ENCODE results near the gene CYBA.

The CYBA gene

DNA sequence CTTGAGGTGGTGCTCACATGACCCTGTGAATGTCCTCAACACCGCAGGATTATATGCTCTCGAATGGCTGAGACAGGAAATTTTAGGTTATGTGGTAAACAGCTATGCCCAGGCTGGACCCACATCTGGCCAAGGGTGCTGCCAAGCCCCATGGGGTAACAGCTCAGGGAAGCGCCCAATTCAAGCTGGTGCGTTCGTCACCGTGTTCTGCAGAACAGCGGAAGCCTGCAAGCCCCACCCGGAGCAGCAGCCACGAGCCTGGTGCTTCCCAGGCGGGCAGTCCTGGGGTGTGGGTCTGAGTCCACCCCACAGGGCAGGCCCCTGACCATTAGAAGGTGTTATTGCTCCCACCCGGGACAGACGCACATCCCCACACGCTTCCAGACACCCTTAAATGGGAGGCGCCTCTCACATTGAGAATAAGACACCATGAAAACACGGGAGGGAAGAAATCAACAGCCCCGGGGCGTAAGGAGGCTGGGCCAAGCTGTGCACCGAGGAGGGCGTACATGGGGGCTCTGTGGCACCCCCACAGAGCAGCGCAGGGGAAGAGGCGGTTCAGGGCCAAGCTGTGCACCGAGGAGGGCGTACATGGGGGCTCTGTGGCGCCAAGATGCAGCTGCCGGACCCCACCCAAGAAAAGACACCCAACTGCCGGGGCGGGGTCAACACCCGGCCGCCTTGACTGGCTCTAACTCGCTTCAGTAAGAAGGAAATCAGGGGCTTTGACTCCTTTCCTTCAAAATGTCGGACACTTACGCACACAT lies 2.9 kb upstream of the CYBA start:
- TF ChIP-seq, protein P1, sequence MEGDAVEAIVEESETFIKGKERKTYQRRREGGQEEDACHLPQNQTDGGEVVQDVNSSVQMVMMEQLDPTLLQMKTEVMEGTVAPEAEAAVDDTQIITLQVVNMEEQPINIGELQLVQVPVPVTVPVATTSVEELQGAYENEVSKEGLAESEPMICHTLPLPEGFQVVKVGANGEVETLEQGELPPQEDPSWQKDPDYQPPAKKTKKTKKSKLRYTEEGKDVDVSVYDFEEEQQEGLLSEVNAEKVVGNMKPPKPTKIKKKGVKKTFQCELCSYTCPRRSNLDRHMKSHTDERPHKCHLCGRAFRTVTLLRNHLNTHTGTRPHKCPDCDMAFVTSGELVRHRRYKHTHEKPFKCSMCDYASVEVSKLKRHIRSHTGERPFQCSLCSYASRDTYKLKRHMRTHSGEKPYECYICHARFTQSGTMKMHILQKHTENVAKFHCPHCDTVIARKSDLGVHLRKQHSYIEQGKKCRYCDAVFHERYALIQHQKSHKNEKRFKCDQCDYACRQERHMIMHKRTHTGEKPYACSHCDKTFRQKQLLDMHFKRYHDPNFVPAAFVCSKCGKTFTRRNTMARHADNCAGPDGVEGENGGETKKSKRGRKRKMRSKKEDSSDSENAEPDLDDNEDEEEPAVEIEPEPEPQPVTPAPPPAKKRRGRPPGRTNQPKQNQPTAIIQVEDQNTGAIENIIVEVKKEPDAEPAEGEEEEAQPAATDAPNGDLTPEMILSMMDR (IDR thresholded peaks at IDR 0.05; ENCODE audit: extremely low read depth, missing control alignments) = no peak

DNA sequence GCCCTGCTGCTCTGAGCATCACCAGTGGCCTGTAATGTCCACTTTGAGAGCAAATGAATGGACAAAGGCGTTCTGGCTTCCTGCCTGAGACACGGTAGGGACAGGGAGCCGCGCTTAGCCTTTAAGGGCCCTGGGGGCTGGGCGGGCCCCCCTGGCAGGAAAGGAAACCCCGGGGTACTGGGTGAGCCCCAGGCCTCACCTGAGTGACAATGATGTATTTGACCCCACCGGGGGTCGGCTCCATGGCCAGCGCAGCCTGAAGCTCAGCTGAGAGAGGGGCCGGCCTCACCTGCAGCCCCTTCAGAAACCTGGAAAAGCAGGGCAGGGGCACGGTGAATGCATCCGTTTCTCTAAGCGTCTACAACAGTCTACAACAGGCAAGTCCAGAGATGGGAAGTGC lies 2.2 kb upstream of the CYBA start:
- TF ChIP-seq, protein P1 (IDR thresholded peaks at IDR 0.05; ENCODE audit: extremely low read depth, missing control alignments) = no peak
- no peak for DNase-seq (ENCODE audit: low spot score)

More for the DNA sequence above, 2.9 kb upstream of the CYBA start:
- DNase-seq (ENCODE audit: low spot score) = no peak

DNA sequence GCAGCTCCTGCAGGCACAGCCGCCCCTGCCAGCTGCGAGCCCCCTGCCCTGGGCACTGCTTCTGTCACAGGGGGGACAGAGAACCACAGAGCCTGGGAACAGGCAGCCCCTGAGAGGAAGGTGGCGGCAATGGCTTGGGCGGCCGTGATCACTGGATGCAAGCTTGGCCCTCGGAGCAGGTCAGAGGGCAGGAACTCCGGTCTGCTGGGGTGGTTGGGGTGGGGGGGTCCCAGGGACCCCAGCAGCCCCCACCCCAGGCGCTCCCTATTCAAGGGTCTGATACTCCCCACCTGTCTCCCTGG lies 1.9 kb upstream of the CYBA start:
- DNase-seq (ENCODE audit: low spot score) = no peak
- TF ChIP-seq, protein P1 (IDR thresholded peaks at IDR 0.05; ENCODE audit: extremely low read depth, missing control alignments) = no peak

DNA sequence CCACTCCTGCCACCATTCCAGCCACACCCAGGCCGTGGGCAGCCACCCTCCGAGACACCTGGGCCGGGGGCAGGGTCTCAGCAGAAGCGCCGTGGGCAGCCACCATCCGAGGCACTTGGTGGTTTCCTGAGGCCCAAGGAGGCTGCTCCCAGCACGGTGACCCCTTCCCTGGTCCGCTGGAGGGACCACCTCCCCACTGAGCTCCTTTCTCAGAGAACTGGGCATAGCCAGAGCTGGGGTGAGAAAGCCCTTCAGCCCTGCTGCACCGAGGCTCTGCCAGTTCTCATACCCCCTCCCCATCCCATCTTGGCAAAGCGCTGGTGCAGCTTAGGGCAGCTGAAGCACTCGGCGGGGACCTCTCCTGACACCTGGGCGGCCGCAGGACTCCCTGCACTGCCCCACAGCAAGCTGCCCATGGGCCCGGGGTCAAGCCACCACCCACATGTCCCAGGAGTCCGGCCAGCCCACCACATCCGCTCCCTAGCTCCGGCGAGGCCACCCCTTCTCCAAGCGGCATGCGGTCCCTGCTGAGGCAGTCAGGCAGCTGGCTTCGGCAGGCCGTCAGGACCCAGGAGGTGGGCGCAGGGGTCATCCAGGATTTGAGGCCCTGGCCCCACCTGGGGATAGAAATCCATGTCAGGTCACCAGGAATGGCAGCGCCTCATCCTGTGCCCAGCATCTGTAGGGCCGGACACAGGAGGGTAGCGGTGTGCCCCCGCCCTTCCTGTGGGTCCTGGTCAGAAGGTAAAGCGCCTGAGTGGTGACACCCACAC lies 1.3 kb upstream of the CYBA start:
- no peak for DNase-seq (ENCODE audit: low spot score)
- TF ChIP-seq, protein P1 (IDR thresholded peaks at IDR 0.05; ENCODE audit: extremely low read depth, missing control alignments) = no peak

DNA sequence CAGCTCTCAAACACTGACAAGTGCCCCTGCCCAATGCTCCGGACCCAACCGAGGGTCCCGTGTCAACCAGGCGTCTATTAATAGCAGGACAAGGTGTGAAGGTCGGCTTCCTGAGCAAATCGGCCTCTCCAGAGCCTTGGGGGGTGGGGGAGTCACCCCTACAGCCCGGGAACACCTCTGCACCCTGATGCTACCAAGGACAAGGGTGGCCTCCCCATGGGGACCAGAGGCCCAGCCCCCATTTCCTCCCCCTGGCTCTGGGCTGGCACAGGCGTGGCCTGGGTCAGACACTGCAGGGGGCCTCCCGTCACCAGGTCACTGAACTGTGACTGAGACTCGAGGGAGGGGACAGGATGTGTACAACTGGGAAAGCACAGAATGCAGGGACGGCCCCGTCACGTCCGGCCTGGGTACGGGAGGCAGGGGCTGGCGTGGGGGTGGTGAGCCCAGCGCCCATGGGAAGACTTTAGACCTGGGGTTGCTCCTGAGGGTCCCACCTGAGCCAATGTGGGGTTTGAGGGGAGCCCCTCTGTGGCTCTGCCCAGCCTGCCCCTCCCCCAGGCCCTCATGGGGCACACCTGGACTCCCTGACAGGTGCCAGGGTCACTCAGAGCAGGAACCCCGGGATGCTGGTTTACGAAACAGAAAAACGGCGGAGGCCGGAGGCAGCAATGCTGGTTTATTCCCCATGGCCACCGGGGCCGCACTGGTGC lies 579 bp upstream of the CYBA start:
- TF ChIP-seq, protein P1 (IDR thresholded peaks at IDR 0.05; ENCODE audit: extremely low read depth, missing control alignments) = no peak
- DNase-seq (ENCODE audit: low spot score) = peak; percentile 96

DNA sequence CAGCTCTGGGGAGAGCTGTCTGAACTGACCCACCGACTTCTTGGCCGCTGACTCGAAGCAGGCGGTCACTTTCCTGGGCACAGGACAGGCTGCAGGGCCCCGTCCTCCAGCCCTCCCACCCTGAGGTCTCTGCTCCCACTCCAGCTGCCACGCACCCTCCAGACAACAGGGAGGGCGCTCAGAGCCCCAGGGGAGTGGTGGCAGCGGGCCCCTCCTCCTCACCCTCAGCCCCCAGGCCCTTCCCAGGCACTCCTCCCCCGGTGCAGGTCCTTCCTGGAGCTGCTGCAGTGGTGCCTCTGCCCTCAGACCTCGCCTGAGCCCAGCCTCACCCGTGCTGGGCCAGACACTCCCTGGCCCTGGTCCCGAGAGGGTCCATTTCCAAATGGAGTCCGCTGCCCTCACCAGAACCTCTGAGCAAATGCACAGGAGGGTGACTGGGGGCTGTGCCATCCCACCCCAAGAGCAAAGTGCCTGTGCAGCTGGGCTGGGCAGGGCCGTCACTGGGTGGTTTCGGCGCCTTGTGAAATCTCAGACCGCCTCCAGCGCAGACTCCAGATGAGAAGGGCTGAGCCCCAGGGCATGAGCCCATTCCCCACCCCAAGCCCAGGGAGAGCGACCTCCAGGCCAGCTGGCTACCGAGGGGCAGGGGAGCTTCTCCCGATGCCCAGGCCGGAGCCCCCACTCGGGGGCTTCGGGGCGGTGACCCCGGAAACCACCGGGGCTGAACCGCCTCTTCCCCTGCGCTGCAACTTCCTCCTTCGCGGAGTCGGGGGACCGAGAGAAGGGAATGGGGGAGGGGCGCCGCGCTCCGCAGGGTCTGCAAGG lies 717 bp downstream of the CYBA start:
- TF ChIP-seq, protein P1 (IDR thresholded peaks at IDR 0.05; ENCODE audit: extremely low read depth, missing control alignments) = no peak
- DNase-seq (ENCODE audit: low spot score) = peak; percentile 74
